Keratinocyte (primary cell): ENCODE data around the gene NFAM1. TPM values are rescaled to one million over a fixed set of nuclear protein-coding genes. Genes with fewer than 3 reads are reported as not detected.
A peak's percentile ranks its signal among the peaks of the same experiment; 100 is the strongest.

Source experiments
- DNase-seq: peaks from one replicate; pipeline ENCODE4 v3.0.0-alpha.2; 2011; ENCODE audit warnings: low read depth, missing footprints, low spot score
- FAIRE-seq: peaks from 2 replicates; lab custom pipeline; 2011; peaks lifted over from hg19 to GRCh38; lab: Jason Lieb, UNC
- H2AFZ ChIP-seq: 2 replicates; pipeline ENCODE4 v1.6.0; 2012; ENCODE audit warnings: low read length, control low read depth, inconsistent platforms; ENCODE audit not compliant: control insufficient read depth
- H3K27ac ChIP-seq: 2 replicates; pipeline ENCODE4 v1.5.1; 2011; ENCODE audit warnings: low read length; ENCODE audit not compliant: control insufficient read depth, insufficient read depth
- H3K27me3 ChIP-seq: 3 replicates; pipeline ENCODE4 v1.6.0; 2011; ENCODE audit warnings: low read length; ENCODE audit not compliant: control insufficient read depth, insufficient read depth; ENCODE audit errors: extremely low read depth
- H3K36me3 ChIP-seq, 2 experiments: 2 replicates in 1 of 2; 3 replicates in 1 of 2; pipeline ENCODE4 v1.5.1; 2011; ENCODE audit warnings: low read length in 2 of 2, mild to moderate bottlenecking in 1 of 2; ENCODE audit not compliant: control insufficient read depth in 2 of 2, insufficient read depth in 2 of 2; ENCODE audit errors: extremely low read depth in 1 of 2
- H3K4me1 ChIP-seq: 3 replicates; pipeline ENCODE4 v1.5.1; 2011; ENCODE audit warnings: low read length; ENCODE audit not compliant: control insufficient read depth, insufficient read depth; ENCODE audit errors: extremely low read depth
- H3K4me2 ChIP-seq: 3 replicates; pipeline ENCODE4 v1.6.0; 2011; ENCODE audit warnings: low read depth, low read length; ENCODE audit not compliant: control insufficient read depth, insufficient read depth; ENCODE audit errors: extremely low read depth
- H3K4me3 ChIP-seq, 3 experiments: fragments of 200-600 bp in 1 of 3; sonication (generic) in 1 of 3; 2 replicates in 2 of 3; 3 replicates in 1 of 3; pipeline ENCODE4 v1.5.1; 2011 to 2016; ENCODE audit warnings: low read length in 3 of 3, mild to moderate bottlenecking in 3 of 3, control low read depth in 2 of 3, inconsistent platforms in 1 of 3, low read depth in 1 of 3, mixed read lengths in 1 of 3, mixed run types in 1 of 3, moderate library complexity in 1 of 3; ENCODE audit not compliant: control insufficient read depth in 2 of 3, insufficient read depth in 2 of 3; ENCODE audit errors: extremely low read depth in 1 of 3
- H3K79me2 ChIP-seq: 2 replicates; pipeline ENCODE4 v1.6.0; 2012; ENCODE audit warnings: low read length; ENCODE audit not compliant: control insufficient read depth, insufficient read depth
- H3K9ac ChIP-seq: 3 replicates; pipeline ENCODE4 v1.6.0; 2011; ENCODE audit warnings: low read length; ENCODE audit not compliant: control insufficient read depth, insufficient read depth; ENCODE audit errors: extremely low read depth
- H3K9me1 ChIP-seq: 3 replicates; pipeline ENCODE4 v1.6.0; 2011; ENCODE audit warnings: low read length; ENCODE audit not compliant: control insufficient read depth, insufficient read depth; ENCODE audit errors: extremely low read depth
- H3K9me3 ChIP-seq: 2 replicates; pipeline ENCODE4 v1.5.1; 2012; ENCODE audit warnings: low read depth, low read length; ENCODE audit not compliant: control insufficient read depth
- H4K20me1 ChIP-seq: 3 replicates; pipeline ENCODE4 v1.6.0; 2011; ENCODE audit warnings: low read length; ENCODE audit not compliant: control insufficient read depth, insufficient read depth; ENCODE audit errors: extremely low read depth
- CTCF ChIP-seq, 3 experiments: IDR thresholded peaks in 1 of 3; conservative IDR thresholded peaks in 1 of 3; optimal IDR thresholded peaks in 1 of 3; 2 replicates in 2 of 3; 3 replicates in 1 of 3; pipeline versions ENCODE3 to v1.5.1; 2011; ENCODE audit warnings: low read length in 3 of 3, mild to moderate bottlenecking in 3 of 3, moderate library complexity in 2 of 3, control low read depth in 1 of 3, inconsistent platforms in 1 of 3; ENCODE audit not compliant: insufficient read depth in 2 of 3; ENCODE audit errors: extremely low read depth in 1 of 3
- EZH2 ChIP-seq: IDR thresholded peaks from one replicate; pipeline ENCODE4 v1.6.1; 2012; ENCODE audit warnings: inconsistent platforms, mild to moderate bottlenecking, low read length, moderate library complexity
- dilution Hi-C: fragments of 300-500 bp; cut with MboI; formaldehyde crosslinking; loops from one replicate; pipeline ENCODE4 v1.7.0; 2020; ENCODE audit warnings: low sequenced_read_pairs; ENCODE audit not compliant: extremely low pct_ligation_motif_present
- polyA plus RNA-seq, 5 experiments: library from polyadenylated mRNA; depleted of rRNA in 3 of 5; stranded (reverse) in 3 of 5; stranded (forward) in 1 of 5; unstranded in 1 of 5; fragments of >200 nt; gene quantifications; 1 replicate in 1 of 5; 2 replicates in 3 of 5; 3 replicates in 1 of 5; pipeline versions ENCODE4 v1.2.1 to v1.2.3, GENCODE V29; 2011 to 2012; ENCODE audit warnings: missing spikeins in 2 of 5, low read depth in 1 of 5, low replicate concordance in 1 of 5

NFAM1 gene
- polyA plus RNA-seq, 1 donor (not counting 4 experiments of a cell fraction or from before 2014, with no cell fraction given), result not detected

DNA sequence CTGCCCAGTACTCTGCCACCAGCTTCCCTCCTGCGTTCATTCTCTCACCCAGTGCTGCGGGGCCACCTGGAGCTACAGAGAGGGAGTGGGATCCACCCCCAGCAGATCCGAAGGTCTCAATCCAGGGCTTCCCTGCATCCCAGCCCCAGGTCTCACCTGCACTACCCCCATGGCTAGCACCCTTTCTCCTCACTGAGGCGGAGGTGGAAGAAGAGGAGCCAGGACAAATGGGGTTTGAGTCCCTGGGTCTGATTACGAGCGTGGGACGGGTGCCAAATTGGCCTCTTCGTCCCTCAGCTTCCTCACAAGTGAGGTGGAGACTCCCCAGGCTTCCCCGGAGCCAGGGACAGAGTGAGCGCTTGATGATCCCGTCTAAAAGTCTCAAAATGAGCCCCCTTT is 64.2 kb downstream of the NFAM1 start:
- no peak for DNase-seq

GRCh38 chr22:42366806-42367581 is 65.2 kb downstream of the NFAM1 start:
- Histone ChIP-seq H3K9me3 (no peaks in the 10 kb centered on the region), H2AFZ (no peak overlapping the region), H3K27me3 (peaks cover 56% of the 10 kb centered on the region), H3K27ac (no peak overlapping the region), H3K36me3 (no peaks in the 10 kb centered on the region), H3K9ac (no peak overlapping the region), H3K79me2 (no peaks in the 10 kb centered on the region), H3K4me1 (peaks cover 20% of the 10 kb centered on the region), H3K4me2 (no peak overlapping the region), H3K4me3 (no peak overlapping the region), H4K20me1 (peaks cover 6% of the 10 kb centered on the region), H3K9me1 (no peaks in the 10 kb centered on the region)
- dilution Hi-C loops, result no loop called here
- FAIRE-seq (no peak), DNase-seq (no peak)
- TF ChIP-seq EZH2, result no peak
- TF ChIP-seq CTCF (optimal IDR thresholded peaks at IDR 0.05 in 1 of 3, IDR thresholded peaks at IDR 0.05 in 1 of 3, conservative IDR thresholded peaks at IDR 0.05 in 1 of 3; ENCODE audit: extremely low read depth in 1 of 3, insufficient read depth in 2 of 3, low read length in 3 of 3), result no peak

More for the DNA sequence above, 64.2 kb downstream of the NFAM1 start:
- H3K36me3 ChIP-seq, result no peaks in the 10 kb centered on the region
- dilution Hi-C loops, result no loop called here
- H3K27me3 ChIP-seq, result peaks cover 51% of the 10 kb centered on the region
- H3K4me1 ChIP-seq, result peaks cover 20% of the 10 kb centered on the region
- H3K9me3 ChIP-seq, result no peaks in the 10 kb centered on the region
- H3K4me2 ChIP-seq, result peak overlapping the region; percentile 98
- no peaks in the 10 kb centered on the region for H3K9me1 ChIP-seq
- H4K20me1 ChIP-seq, result peaks cover 4% of the 10 kb centered on the region
- H2AFZ ChIP-seq, result no peak overlapping the region
- no peak overlapping the region for H3K27ac ChIP-seq
- peak overlapping the region; percentile 60 to 68 (median 67) for H3K4me3 ChIP-seq
- TF ChIP-seq EZH2, result no peak
- TF ChIP-seq CTCF (optimal IDR thresholded peaks at IDR 0.05 in 1 of 3, IDR thresholded peaks at IDR 0.05 in 1 of 3, conservative IDR thresholded peaks at IDR 0.05 in 1 of 3; ENCODE audit: extremely low read depth in 1 of 3, insufficient read depth in 2 of 3, low read length in 3 of 3), result no peak
- FAIRE-seq, result no peak
- no peaks in the 10 kb centered on the region for H3K79me2 ChIP-seq
- peak overlapping the region; percentile 28 for H3K9ac ChIP-seq
